Thymus (tissue), 11 donors: ENCODE results near the gene PCNT. TPM values are rescaled to one million over a fixed set of nuclear protein-coding genes. Genes with fewer than 3 reads are reported as not detected.

Source experiments
- DNase-seq, 9 donors: peaks; one replicate each; pipeline ENCODE4 v3.0.0-alpha.2; 2013; ENCODE audit warnings: low spot score in 9 of 9, low read depth in 6 of 9, missing footprints in 1 of 9
- H3K27ac ChIP-seq, 2 donors: one replicate each; pipeline ENCODE4 v1.5.1; 2013; ENCODE audit warnings: control low read depth in 1 of 2, low read depth in 1 of 2, low read length in 1 of 2, mild to moderate bottlenecking in 1 of 2, moderate library complexity in 1 of 2
- H3K27me3 ChIP-seq, 2 donors: one replicate each; pipeline ENCODE4 v1.5.1; 2013; ENCODE audit warnings: low read length in 1 of 2; ENCODE audit not compliant: control insufficient read depth in 2 of 2, insufficient read depth in 1 of 2
- H3K36me3 ChIP-seq, 2 donors: one replicate each; pipeline ENCODE4 v1.5.1; 2013; ENCODE audit warnings: low read length in 1 of 2, mild to moderate bottlenecking in 1 of 2, moderate library complexity in 1 of 2; ENCODE audit not compliant: control insufficient read depth in 2 of 2, insufficient read depth in 2 of 2
- H3K4me1 ChIP-seq, 2 donors: one replicate each; pipeline ENCODE4 v1.5.1; 2013; ENCODE audit warnings: low read length in 2 of 2; ENCODE audit not compliant: control insufficient read depth in 2 of 2, insufficient read depth in 2 of 2
- H3K4me3 ChIP-seq, 2 donors: one replicate each; pipeline ENCODE4 v1.5.1; 2013; ENCODE audit warnings: low read length in 2 of 2, control low read depth in 1 of 2, mild to moderate bottlenecking in 1 of 2
- H3K9me3 ChIP-seq, 2 donors: one replicate each; pipeline ENCODE4 v1.5.1; 2013; ENCODE audit warnings: low read length in 1 of 2, mild to moderate bottlenecking in 1 of 2; ENCODE audit not compliant: control insufficient read depth in 2 of 2, insufficient read depth in 1 of 2
- WGBS: extraction: QIAGEN DNeasy Blood & Tissue Kit; methylation state at CpG from one replicate; pipeline ENCODE4 v1.1.7; 2013; 5-methylcytosine and 5-hydroxymethylcytosine counted together
- polyA plus RNA-seq: library from polyadenylated mRNA; stranded (reverse); fragments of 200-250 nt; gene quantifications from one replicate; pipeline ENCODE4 v1.2.3, GENCODE V29; 2013
- total RNA-seq: library from RNA; stranded (reverse); fragments of 120-200 nt; gene quantifications from one replicate; pipeline ENCODE4 v1.2.4, GENCODE V29; 2013
- donor health status: healthy.

The PCNT gene
- total and polyA plus RNA-seq, 2 donors = 16.7 to 20.7 TPM

- Histone ChIP-seq H3K27ac (no peak overlapping the region), H3K36me3 (peaks cover 50 to 59% of the 10 kb centered on the region in 2 donors), H3K27me3 (no peaks in the 10 kb centered on the region), H3K4me1 (no peaks in the 10 kb centered on the region), H3K9me3 (no peaks in the 10 kb centered on the region), H3K4me3 (no peak overlapping the region)
- WGBS = 99% methylated on average over 20 of the region's 20 CpGs
- no peak for DNase-seq
Measured at GRCh38 chr21:46344219-46344915, 20.4 kb downstream of the PCNT start.

GRCh38 chr21:46345861-46346260 lies 21.9 kb downstream of the PCNT start:
- H3K27me3 ChIP-seq = no peaks in the 10 kb centered on the region
- H3K36me3 ChIP-seq = peaks cover 60 to 66% of the 10 kb centered on the region in 2 donors
- H3K4me1 ChIP-seq = no peaks in the 10 kb centered on the region
- WGBS = 98% methylated on average over 14 of the region's 14 CpGs
- DNase-seq = no peak
- no peak overlapping the region for H3K4me3 ChIP-seq
- H3K9me3 ChIP-seq = no peaks in the 10 kb centered on the region
- no peak overlapping the region for H3K27ac ChIP-seq

GRCh38 chr21:46346296-46347202 lies 22.6 kb downstream of the PCNT start:
- peaks cover 62 to 68% of the 10 kb centered on the region in 2 donors for H3K36me3 ChIP-seq

GRCh38 chr21:46347203-46347550 lies 23.2 kb downstream of the PCNT start:
- H3K4me3 ChIP-seq = no peak overlapping the region
- H3K27ac ChIP-seq = no peak overlapping the region
- peaks cover 68 to 74% of the 10 kb centered on the region in 2 donors for H3K36me3 ChIP-seq
- H3K4me1 ChIP-seq = no peaks in the 10 kb centered on the region
- WGBS = 94% methylated on average over 10 of the region's 10 CpGs
- no peak for DNase-seq
- no peaks in the 10 kb centered on the region for H3K9me3 ChIP-seq
- H3K27me3 ChIP-seq = no peaks in the 10 kb centered on the region

More at GRCh38 chr21:46346296-46347202, 22.6 kb downstream of the PCNT start:
- no peak for DNase-seq
- Histone ChIP-seq H3K27me3 (no peaks in the 10 kb centered on the region), H3K4me1 (no peaks in the 10 kb centered on the region), H3K4me3 (no peak overlapping the region), H3K27ac (no peak overlapping the region), H3K9me3 (no peaks in the 10 kb centered on the region)
- 99% methylated on average over 34 of the region's 34 CpGs for WGBS

GRCh38 chr21:46347791-46348381 lies 23.9 kb downstream of the PCNT start:
- no peaks in the 10 kb centered on the region for H3K27me3 ChIP-seq
- 95% methylated on average over 12 of the region's 12 CpGs for WGBS
- H3K27ac ChIP-seq = no peak overlapping the region

GRCh38 chr21:46349134-46349760 lies 25.3 kb downstream of the PCNT start:
- Histone ChIP-seq H3K36me3 (peaks cover 86 to 89% of the 10 kb centered on the region in 2 donors), H3K4me3 (no peak overlapping the region), H3K4me1 (no peaks in the 10 kb centered on the region), H3K27me3 (no peaks in the 10 kb centered on the region), H3K27ac (no peak overlapping the region), H3K9me3 (no peaks in the 10 kb centered on the region)
- 99% methylated on average over 17 of the region's 17 CpGs for WGBS
- DNase-seq = no peak

More at GRCh38 chr21:46347791-46348381, 23.9 kb downstream of the PCNT start:
- peaks cover 75 to 79% of the 10 kb centered on the region in 2 donors for H3K36me3 ChIP-seq
- no peaks in the 10 kb centered on the region for H3K4me1 ChIP-seq
- no peaks in the 10 kb centered on the region for H3K9me3 ChIP-seq
- H3K4me3 ChIP-seq = no peak overlapping the region
- DNase-seq = no peak

GRCh38 chr21:46350571-46350970 lies 26.6 kb downstream of the PCNT start:
- H3K9me3 ChIP-seq = no peaks in the 10 kb centered on the region
- WGBS = 98% methylated on average over 8 of the region's 8 CpGs
- H3K4me3 ChIP-seq = no peak overlapping the region
- peaks cover 97 to 99% of the 10 kb centered on the region in 2 donors for H3K36me3 ChIP-seq
- no peak for DNase-seq
- H3K27ac ChIP-seq = no peak overlapping the region
- H3K27me3 ChIP-seq = no peaks in the 10 kb centered on the region
- no peaks in the 10 kb centered on the region for H3K4me1 ChIP-seq

GRCh38 chr21:46350981-46351380 lies 27.0 kb downstream of the PCNT start:
- Histone ChIP-seq H3K27ac (no peak overlapping the region), H3K36me3 (peaks cover 97 to 99% of the 10 kb centered on the region in 2 donors), H3K27me3 (no peaks in the 10 kb centered on the region), H3K4me3 (no peak overlapping the region), H3K4me1 (no peaks in the 10 kb centered on the region), H3K9me3 (no peaks in the 10 kb centered on the region)
- DNase-seq = no peak
- WGBS = 98% methylated on average over 13 of the region's 13 CpGs
